SKM-1 treated with dmso at 0.1 percent for 144 hours (cell line): ENCODE data around the gene THOC6.
A peak's percentile ranks its signal among the peaks of the same experiment; 100 is the strongest.
"Not testable (repeated sequence)": the region's sequence is repeated elsewhere in the genome, so short reads cannot be mapped to it uniquely, and the experiment has no call there.

Experiments used
- DNase-seq: peaks from one replicate; lab custom pipeline; 2025; ENCODE audit not compliant: unreplicated experiment; lab: John Stamatoyannopoulos, UW

The THOC6 gene

GRCh38 chr16:3053330-3053710 lies 29.5 kb downstream of the THOC6 start:
- not testable (repeated sequence) for DNase-seq

- peak; percentile 70 for DNase-seq
Measured at GRCh38 chr16:3054965-3055733, 31.3 kb downstream of the THOC6 start.

- DNase-seq: not testable (repeated sequence)
Measured at GRCh38 chr16:3055734-3056115, 31.9 kb downstream of the THOC6 start.

GRCh38 chr16:3056336-3057180 lies 32.7 kb downstream of the THOC6 start:
- no peak for DNase-seq

GRCh38 chr16:3057181-3058138 lies 33.6 kb downstream of the THOC6 start:
- DNase-seq: no peak

- no peak for DNase-seq
Measured at GRCh38 chr16:3058139-3059030, 34.5 kb downstream of the THOC6 start.

- DNase-seq: peak; percentile 63
Measured at GRCh38 chr16:3059041-3059722, 35.3 kb downstream of the THOC6 start.

GRCh38 chr16:3059723-3060242 lies 35.9 kb downstream of the THOC6 start:
- no peak for DNase-seq

GRCh38 chr16:3060339-3061127 lies 36.7 kb downstream of the THOC6 start:
- no peak for DNase-seq

GRCh38 chr16:3062553-3062952 lies 38.7 kb downstream of the THOC6 start:
- DNase-seq: no peak

GRCh38 chr16:3063625-3064386 lies 40.0 kb downstream of the THOC6 start:
- DNase-seq: no peak

GRCh38 chr16:3065069-3065741 lies 41.4 kb downstream of the THOC6 start, which contains the start of gene IL32:
Gene IL32, plus strand, starts transcription at chr16:3065640. Its CDS starts 172 bp downstream, at chr16:3065812.
- DNase-seq: no peak

GRCh38 chr16:3065742-3066439 lies 42.1 kb downstream of the THOC6 start:
- DNase-seq: no peak

GRCh38 chr16:3066440-3066748 lies 42.6 kb downstream of the THOC6 start:
- DNase-seq: no peak

- no peak for DNase-seq
Measured at GRCh38 chr16:3068487-3068886, 44.7 kb downstream of the THOC6 start.

- DNase-seq: not testable (repeated sequence)
Measured at GRCh38 chr16:3069146-3069545, 45.3 kb downstream of the THOC6 start.
